A673 (cell line): ENCODE data around the gene UBA6. TPM values are rescaled to one million over a fixed set of nuclear protein-coding genes. Genes with fewer than 3 reads are reported as not detected.
A peak's percentile ranks its signal among the peaks of the same experiment; 100 is the strongest.

ENCODE experiments used
- Bru-seq: library from RNA; stranded (reverse); fragments of 400-500 nt; gene quantifications from one replicate; lab custom pipeline; 2021; lab: Mats Ljungman, UMichigan
- BruChase-seq, 2 experiments: library from RNA; stranded (reverse); fragments of 400-500 nt; gene quantifications; one replicate each; lab custom pipeline; 2021; lab: Mats Ljungman, UMichigan
- BruUV-seq: library from RNA; stranded (reverse); fragments of 400-500 nt; replicated peaks from 2 replicates; lab custom pipeline; 2021; lab: Mats Ljungman, UMichigan
- CTCF ChIA-PET: fragments of 300-600 bp; sonication (Branson Sonifier 250); formaldehyde crosslinking; loops from one replicate; lab custom pipeline; 2022; ENCODE audit warnings: antibody characterized with exemption; lab: Charles Lee
- POLR2A ChIA-PET: fragments of 300-600 bp; sonication (Branson Sonifier 250); formaldehyde crosslinking; loops from one replicate; lab custom pipeline; 2022; ENCODE audit warnings: antibody characterized with exemption; ENCODE audit not compliant: low non-redundant PET; lab: Charles Lee
- DNase-seq: peaks from one replicate; pipeline ENCODE4 v3.0.0-alpha.2; 2015; ENCODE audit warnings: low spot score
- H3K27ac ChIP-seq: fragments of 200-600 bp; sonication (generic); 2 replicates; pipeline ENCODE4 v1.5.1; 2016; ENCODE audit warnings: mixed run types, low read depth, mild to moderate bottlenecking, mixed read lengths, antibody characterized with exemption, low read length; ENCODE audit not compliant: poor library complexity, severe bottlenecking
- H3K27me3 ChIP-seq: fragments of 200-600 bp; sonication (generic); replicated peaks from 2 replicates; pipeline ENCODE4 v1.6.1; 2017; ENCODE audit warnings: mixed run types, low read depth, mild to moderate bottlenecking, mixed read lengths, antibody characterized with exemption, low read length; ENCODE audit not compliant: insufficient read depth, poor library complexity
- H3K36me3 ChIP-seq: fragments of 200-600 bp; sonication (generic); 2 replicates; pipeline ENCODE4 v1.6.1; 2016; ENCODE audit warnings: mixed run types, mild to moderate bottlenecking, mixed read lengths, antibody characterized with exemption, low read length; ENCODE audit not compliant: insufficient read depth, poor library complexity, severe bottlenecking
- H3K4me1 ChIP-seq: fragments of 200-600 bp; sonication (generic); 2 replicates; pipeline ENCODE4 v1.6.1; 2017; ENCODE audit warnings: mixed run types, mild to moderate bottlenecking, mixed read lengths, antibody characterized with exemption, low read length; ENCODE audit not compliant: insufficient read depth, poor library complexity, severe bottlenecking
- H3K4me3 ChIP-seq: fragments of 200-600 bp; sonication (generic); 2 replicates; pipeline ENCODE4 v1.5.1; 2016; ENCODE audit warnings: low read depth, mixed run types, mild to moderate bottlenecking, mixed read lengths, low read length; ENCODE audit not compliant: poor library complexity, severe bottlenecking
- H3K9me3 ChIP-seq: fragments of 200-600 bp; sonication (generic); 2 replicates; pipeline ENCODE4 v1.6.1; 2016; ENCODE audit warnings: mixed run types, low read depth, mild to moderate bottlenecking, mixed read lengths, antibody characterized with exemption, low read length; ENCODE audit not compliant: poor library complexity, severe bottlenecking
- EZH2 ChIP-seq: fragments of 200-600 bp; sonication (generic); IDR thresholded peaks from 2 replicates; pipeline ENCODE4 v1.6.1; 2017; ENCODE audit warnings: borderline replicate concordance, low read depth, mild to moderate bottlenecking, mixed read lengths, antibody characterized with exemption, low read length; ENCODE audit not compliant: poor library complexity, severe bottlenecking
- intact Hi-C: fragments of 100-400 bp; cut with micrococcal nuclease; formaldehyde crosslinking; loops from one replicate; pipeline ENCODE4 v1.10.0; 2022; ENCODE audit not compliant: unreplicated experiment
- long read RNA-seq: library from polyadenylated mRNA; stranded (forward); transcript quantifications from one replicate; pipeline ENCODE4 v2.0.0, GENCODE V29; 2022
- total RNA-seq: library from RNA; stranded (reverse); gene quantifications from 2 replicates; pipeline ENCODE4 v1.2.3, GENCODE V29; 2021
- TF ChIP-seq, protein P1 (sequence below): fragments of 300-800, 200-600 bp; sonication (generic); conservative IDR thresholded peaks from 2 replicates; pipeline ENCODE4 v1.5.1; 2017; ENCODE audit warnings: low read depth, mild to moderate bottlenecking, antibody characterized with exemption, low read length, moderate library complexity, mixed read lengths

UBA6 gene
- total RNA-seq (33.2 and 36.3 TPM in 2 replicates), Bru-seq, nascent RNA (percentile 72 among the genes with signal in this experiment), BruChase-seq, experiment 1, labeled RNA remaining after a 2-hour chase (percentile 78 among the genes with signal in this experiment), BruChase-seq, experiment 2, labeled RNA remaining after a 6-hour chase (percentile 66 among the genes with signal in this experiment)
- long read RNA-seq, full-length matches to known transcripts: 16 of 58 reads
- long read RNA-seq, partial matches to known transcripts: 4 of 58 reads
- long read RNA-seq, other reads (novel, unspliced or antisense): 38 of 58 reads

DNA sequence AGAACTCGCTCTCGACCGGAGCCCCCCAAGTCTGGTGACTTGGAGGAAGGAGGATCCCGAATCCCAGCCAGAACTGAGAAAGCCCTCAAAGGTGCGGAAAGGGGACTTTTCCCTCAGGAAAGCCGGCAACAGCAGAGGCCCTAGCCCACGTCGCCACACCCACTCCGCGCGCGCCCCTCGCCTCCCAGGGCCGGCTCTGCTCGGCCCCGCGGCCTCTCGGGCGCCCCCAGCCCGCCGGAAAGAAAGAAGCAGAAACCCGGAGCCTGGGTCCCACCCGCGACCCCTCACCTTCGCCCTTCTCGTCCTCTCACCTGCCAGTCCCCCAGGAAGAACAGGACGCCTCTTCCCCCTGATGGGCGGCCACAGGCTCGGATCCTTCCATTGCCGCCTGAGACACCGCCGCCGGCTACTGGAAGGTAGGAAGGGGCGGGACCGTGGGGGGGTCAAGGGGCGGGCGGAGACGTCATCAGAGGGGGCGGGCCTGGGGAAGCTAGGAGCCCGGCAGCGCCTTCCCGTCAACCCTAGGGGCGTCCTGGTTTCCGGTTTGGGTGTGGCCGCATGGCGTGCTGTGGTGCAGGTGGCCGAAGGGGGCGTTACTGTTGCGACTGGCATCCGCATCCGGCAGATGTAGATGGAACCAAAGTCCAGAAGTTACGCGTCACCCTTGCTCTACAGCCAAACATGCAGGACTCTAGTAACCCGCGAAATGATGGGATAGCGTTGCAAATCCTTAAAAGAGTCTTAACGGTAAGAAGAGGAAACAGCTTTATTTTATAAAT is at the start of gene UBA6:
Gene UBA6, minus strand, starts transcription at position 418 of the 779 bp plus-strand sequence. Its CDS starts 36 bp downstream, at position 382.
- CTCF ChIA-PET: no interaction called here
- no TSS peak for BruUV-seq
- DNase-seq: peak; percentile 92
- intact Hi-C loops: loop anchor here (10.0 kb wide), 1 partner anchor 156 kb away; the partner anchor contains the start of gene CENPC
- TF ChIP-seq EZH2: no peak
- TF ChIP-seq, protein P1, sequence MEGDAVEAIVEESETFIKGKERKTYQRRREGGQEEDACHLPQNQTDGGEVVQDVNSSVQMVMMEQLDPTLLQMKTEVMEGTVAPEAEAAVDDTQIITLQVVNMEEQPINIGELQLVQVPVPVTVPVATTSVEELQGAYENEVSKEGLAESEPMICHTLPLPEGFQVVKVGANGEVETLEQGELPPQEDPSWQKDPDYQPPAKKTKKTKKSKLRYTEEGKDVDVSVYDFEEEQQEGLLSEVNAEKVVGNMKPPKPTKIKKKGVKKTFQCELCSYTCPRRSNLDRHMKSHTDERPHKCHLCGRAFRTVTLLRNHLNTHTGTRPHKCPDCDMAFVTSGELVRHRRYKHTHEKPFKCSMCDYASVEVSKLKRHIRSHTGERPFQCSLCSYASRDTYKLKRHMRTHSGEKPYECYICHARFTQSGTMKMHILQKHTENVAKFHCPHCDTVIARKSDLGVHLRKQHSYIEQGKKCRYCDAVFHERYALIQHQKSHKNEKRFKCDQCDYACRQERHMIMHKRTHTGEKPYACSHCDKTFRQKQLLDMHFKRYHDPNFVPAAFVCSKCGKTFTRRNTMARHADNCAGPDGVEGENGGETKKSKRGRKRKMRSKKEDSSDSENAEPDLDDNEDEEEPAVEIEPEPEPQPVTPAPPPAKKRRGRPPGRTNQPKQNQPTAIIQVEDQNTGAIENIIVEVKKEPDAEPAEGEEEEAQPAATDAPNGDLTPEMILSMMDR: peak; percentile 31
- Histone ChIP-seq H3K4me1 (no peaks in the 10 kb centered on the region), H3K36me3 (no peaks in the 10 kb centered on the region), H3K27me3 (no peaks in the 10 kb centered on the region), H3K4me3 (peak within 1 kb of the TSS; percentile 67), H3K9me3 (no peaks in the 10 kb centered on the region), H3K27ac (peak within 1 kb of the TSS; percentile 76)
- POLR2A ChIA-PET: no interaction called here

DNA sequence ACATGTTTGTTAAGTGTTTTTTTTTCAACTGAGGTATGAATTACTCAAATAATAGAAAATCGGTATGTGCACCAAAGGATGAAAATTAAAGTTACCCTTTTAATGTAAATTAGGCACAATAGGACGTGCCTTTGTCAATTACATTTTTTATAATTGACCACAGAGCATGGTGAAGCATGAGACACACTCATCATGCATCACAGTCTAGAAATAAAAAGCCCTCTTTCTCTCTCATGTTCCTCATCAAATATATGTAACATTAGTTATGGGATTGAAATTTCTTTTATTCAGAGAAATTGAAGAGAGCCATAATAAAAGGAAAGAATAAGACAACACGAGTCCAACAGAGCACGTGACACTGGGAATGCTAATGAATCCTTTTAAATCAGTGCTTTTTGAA is 49.7 kb upstream of the UBA6 start:
- BruUV-seq: no TSS peak
- Histone ChIP-seq H3K27me3 (no peaks in the 10 kb centered on the region), H3K4me1 (no peaks in the 10 kb centered on the region), H3K36me3 (no peaks in the 10 kb centered on the region), H3K4me3 (no peak overlapping the region), H3K27ac (no peak overlapping the region), H3K9me3 (no peaks in the 10 kb centered on the region)
- intact Hi-C loops: no loop called here
- no peak for DNase-seq
- TF ChIP-seq, protein P1: no peak
- no peak for TF ChIP-seq EZH2
- ChIA-PET POLR2A (no interaction called here), CTCF (no interaction called here)

GRCh38 chr4:67749286-67749685 is 48.3 kb upstream of the UBA6 start:
- DNase-seq: no peak
- CTCF ChIA-PET: no interaction called here
- BruUV-seq: no TSS peak
- TF ChIP-seq, protein P1: no peak
- TF ChIP-seq EZH2: no peak
- no peaks in the 10 kb centered on the region for H3K9me3 ChIP-seq
- no peaks in the 10 kb centered on the region for H3K36me3 ChIP-seq
- intact Hi-C loops: loop anchor here (10.0 kb wide), 1 partner anchor 426 kb away; no protein-coding TSS in a partner anchor
- H3K27me3 ChIP-seq: no peaks in the 10 kb centered on the region
- no peak overlapping the region for H3K27ac ChIP-seq
- H3K4me1 ChIP-seq: no peaks in the 10 kb centered on the region
- no peak overlapping the region for H3K4me3 ChIP-seq
- POLR2A ChIA-PET: no interaction called here
